ENCODE measurements around the gene APBB2. TPM values are rescaled to one million over a fixed set of nuclear protein-coding genes. Genes with fewer than 3 reads are reported as not detected.
A peak's percentile ranks its signal among the peaks of the same experiment; 100 is the strongest.

APBB2 gene
- total and polyA plus RNA-seq, 2 of the 4 experiments (the other 2 are of a cell fraction) = 47.9 to 75.5 TPM

GRCh38 chr4:40833212-40833611 is 381.1 kb downstream of the APBB2 start:
- no peak overlapping the region for H3K4me3 ChIP-seq (ENCODE audit: insufficient read depth, low read depth, low read length)
- H3K4me1 ChIP-seq (ENCODE audit: control insufficient read depth, insufficient read depth, low read length) = no peaks in the 10 kb centered on the region
- H3K27ac ChIP-seq (ENCODE audit: insufficient read depth, low read length) = no peak overlapping the region
- no peak overlapping the region for H3K4ac ChIP-seq (ENCODE audit: low read depth, low read length)
- peaks cover 6% of the 10 kb centered on the region; the same call in 1 of the 2 replicates for H3K36me3 ChIP-seq (ENCODE audit: control insufficient read depth, insufficient read depth, low read length)
- no peaks in the 10 kb centered on the region for H3K9me3 ChIP-seq (ENCODE audit: control insufficient read depth, insufficient read depth, low read length)
- H2BK20ac ChIP-seq (ENCODE audit: low read depth, low read length) = no peak overlapping the region
- H3K9me1 ChIP-seq (ENCODE audit: insufficient read depth, low read length) = 0 out of 2 replicates have a peak, but pooled peaks cover 8% of the 10 kb centered on the region
- peak overlapping the region; percentile 19 for H2AFZ ChIP-seq (replicated peaks; ENCODE audit: low read length, poor library complexity)
- intact Hi-C loops (cut with micrococcal nuclease) = no loop called here
- no peak overlapping the region for H2AK9ac ChIP-seq (replicated peaks; ENCODE audit: low read depth, low read length, poor library complexity)
- no peak overlapping the region for H3K56ac ChIP-seq (ENCODE audit: extremely low read depth, insufficient read depth, low read length)
- no TSS peak for BruUV-seq (replicated peaks)
- no peak overlapping the region for H4K8ac ChIP-seq (ENCODE audit: low read depth in 2 of 2, low read length in 2 of 2)
- ATAC-seq (ENCODE audit: low read depth) = no peak
- H2BK120ac ChIP-seq (ENCODE audit: low read depth, low read length) = no peak overlapping the region
- H3K18ac ChIP-seq (ENCODE audit: low read depth, low read length) = no peak overlapping the region
- H2BK15ac ChIP-seq (ENCODE audit: low read depth, low read length) = no peak overlapping the region
- H3K27me3 ChIP-seq (ENCODE audit: control insufficient read depth, insufficient read depth, low read length) = no peaks in the 10 kb centered on the region
- H4K91ac ChIP-seq (ENCODE audit: insufficient read depth, low read depth, low read length) = no peak overlapping the region
- no peaks in the 10 kb centered on the region for H3K79me1 ChIP-seq (ENCODE audit: low read depth in 1 of 2, low read length in 2 of 2)
- no peak overlapping the region for H3K14ac ChIP-seq (replicated peaks; ENCODE audit: low read depth, low read length)
- no peak overlapping the region for H2AK5ac ChIP-seq (ENCODE audit: low read depth, low read length)
- in situ Hi-C loops (cut with MboI; ENCODE audit: low sequenced_read_pairs) = no loop called here
- no peak overlapping the region for H3K23ac ChIP-seq (ENCODE audit: low read depth, low read length)
- H2BK5ac ChIP-seq (ENCODE audit: low read depth, low read length, poor library complexity, severe bottlenecking) = no peak overlapping the region
- POLR2A ChIA-PET (ENCODE audit: unreplicated experiment) = no interaction called here
- no peak overlapping the region for H3K4me2 ChIP-seq (ENCODE audit: low read depth, low read length)
- WGBS, 2 experiments (ENCODE audit: extremely low coverage in 2 of 2, insufficient read length in 1 of 2) = 100% methylated on average over 4 of the region's 11 CpGs; no CpG with 5 or more reads in 1 of the 2 experiments
- H4K5ac ChIP-seq (ENCODE audit: low read depth, low read length) = no peak overlapping the region
- no peak overlapping the region for H3K9ac ChIP-seq (ENCODE audit: low read depth, low read length)
- no peak for TF ChIP-seq SMC3 (IDR thresholded peaks at IDR 0.05; ENCODE audit: low read depth, low read length)
- TF ChIP-seq ELK1 (IDR thresholded peaks at IDR 0.05; ENCODE audit: borderline replicate concordance, low read depth, low read length) = no peak
- TF ChIP-seq MXI1 (IDR thresholded peaks at IDR 0.05; ENCODE audit: borderline replicate concordance, low read depth, low read length) = no peak
- TF ChIP-seq RCOR1 (IDR thresholded peaks at IDR 0.05; ENCODE audit: insufficient replicate concordance, low read length) = no peak
- no peak for TF ChIP-seq CTCF (conservative IDR thresholded peaks at IDR 0.05; ENCODE audit: low read depth, low read length)
- no peak for TF ChIP-seq MAFK (IDR thresholded peaks at IDR 0.05; ENCODE audit: low read depth, low read length)
- TF ChIP-seq RFX5 (IDR thresholded peaks at IDR 0.05; ENCODE audit: low read depth, low read length) = no peak
- DNase-seq = no peak
- CTCF ChIA-PET = interaction anchor here (0.6 kb wide), 3 partner anchors 110 to 1558 kb away, joined by 3 to 5 read pairs (median 3); no protein-coding TSS in a partner anchor
- no peaks in the 10 kb centered on the region for H4K20me1 ChIP-seq (ENCODE audit: insufficient read depth, low read length)
- dilution Hi-C loops (cut with HindIII; ENCODE audit: low sequenced_read_pairs, unreplicated experiment) = no loop called here

Data from IMR-90 (cell line).